GM12878 (cell line): ENCODE results near the gene RPS28. TPM values are rescaled to one million over a fixed set of nuclear protein-coding genes. Genes with fewer than 3 reads are reported as not detected.

Experiments used
- ATAC-seq: fragments of 200-7000 bp; cut with Tn5 transposase; 3 replicates; pipeline ENCODE4 v1.9.1; 2020; ENCODE audit warnings: mild to moderate bottlenecking, moderate library complexity
- BruUV-seq: library from RNA; stranded (reverse); fragments of 400-500 nt; replicated peaks from 2 replicates; lab custom pipeline; 2021; lab: Mats Ljungman, UMichigan
- CTCF ChIA-PET: fragments of 300-600 bp; sonication (Branson Sonifier 250); formaldehyde crosslinking; extraction: SDS; loops from one replicate; lab custom pipeline; 2021; ENCODE audit warnings: inconsistent platforms; lab: Yijun Ruan, JAX
- POLR2A ChIA-PET: fragments of 350-600 bp; formaldehyde crosslinking; extraction: SDS; loops from one replicate; lab custom pipeline; 2021; ENCODE audit warnings: inconsistent platforms; lab: Charles Lee
- RAD21 ChIA-PET: fragments of 300-600 bp; sonication (Branson Sonifier 250); formaldehyde crosslinking; loops from one replicate; lab custom pipeline; 2023; ENCODE audit warnings: antibody characterized with exemption; ENCODE audit not compliant: unreplicated experiment; lab: Charles Lee
- SMC1A ChIA-PET: fragments of 300-600 bp; sonication (Branson Sonifier 250); formaldehyde crosslinking; loops from one replicate; lab custom pipeline; 2023; ENCODE audit not compliant: unreplicated experiment, uncharacterized antibody; lab: Charles Lee
- DNase-seq: peaks from one replicate; pipeline ENCODE4 v3.0.0-alpha.2; 2011; ENCODE audit warnings: low read depth, low spot score
- FAIRE-seq: peaks from 3 replicates; lab custom pipeline; 2011; peaks lifted over from hg19 to GRCh38; lab: Jason Lieb, UNC
- H2AFZ ChIP-seq: 2 replicates; pipeline ENCODE4 v1.6.0; 2011; ENCODE audit warnings: low read depth, low read length, control low read depth; ENCODE audit not compliant: control insufficient read depth
- H3K27ac ChIP-seq: 2 replicates; pipeline ENCODE4 v1.5.1; 2011; ENCODE audit warnings: control low read depth; ENCODE audit not compliant: control insufficient read depth, insufficient read depth
- H3K27me3 ChIP-seq, 2 experiments: replicated peaks in 1 of 2; 2 replicates each; pipeline versions ENCODE4 v1.6.0 to v1.6.1; 2011; ENCODE audit warnings: low read length in 1 of 2; ENCODE audit not compliant: control insufficient read depth in 2 of 2, insufficient read depth in 2 of 2
- H3K36me3 ChIP-seq, 2 experiments: 2 replicates each; pipeline ENCODE4 v1.5.1; 2011; ENCODE audit warnings: low read length in 1 of 2; ENCODE audit not compliant: control insufficient read depth in 2 of 2, insufficient read depth in 2 of 2
- H3K4me1 ChIP-seq: 2 replicates; pipeline ENCODE4 v1.6.1; 2011; ENCODE audit warnings: mild to moderate bottlenecking, low read length, moderate library complexity, mixed read lengths; ENCODE audit not compliant: control insufficient read depth, insufficient read depth
- H3K4me2 ChIP-seq: 2 replicates; pipeline ENCODE4 v1.6.0; 2011; ENCODE audit warnings: control low read depth; ENCODE audit not compliant: control insufficient read depth, insufficient read depth
- H3K4me3 ChIP-seq: fragments of 200-600 bp; sonication (generic); 2 replicates; pipeline ENCODE4 v1.5.1; 2016
- H3K79me2 ChIP-seq: 2 replicates; pipeline ENCODE4 v1.6.0; 2011; ENCODE audit warnings: low read length; ENCODE audit not compliant: control insufficient read depth, insufficient read depth
- H3K9ac ChIP-seq: 2 replicates; pipeline ENCODE4 v1.8.0; 2011; ENCODE audit warnings: low read length, control low read depth, mixed read lengths; ENCODE audit not compliant: control insufficient read depth, insufficient read depth
- H3K9me3 ChIP-seq: replicated peaks from 3 replicates; pipeline ENCODE4 v1.5.1; 2011; ENCODE audit warnings: mild to moderate bottlenecking, low read length; ENCODE audit not compliant: control insufficient read depth, insufficient read depth
- H4K20me1 ChIP-seq: 2 replicates; pipeline ENCODE4 v1.6.0; 2011; ENCODE audit not compliant: control insufficient read depth, insufficient read depth
- CBX5 ChIP-seq: sonication (generic); IDR thresholded peaks from 2 replicates; pipeline ENCODE4 v1.6.1; 2016; ENCODE audit warnings: low read depth, moderate library complexity, mild to moderate bottlenecking, inconsistent platforms
- HDGF ChIP-seq: fragments of 450-650 bp; IDR thresholded peaks from 2 replicates; pipeline ENCODE4 v1.6.1; 2016; ENCODE audit warnings: antibody characterized with exemption
- LARP7 ChIP-seq: fragments of 450-650 bp; IDR thresholded peaks from 2 replicates; pipeline ENCODE4 v1.6.1; 2017; ENCODE audit warnings: mild to moderate bottlenecking
- NFIC ChIP-seq: IDR thresholded peaks from 2 replicates; pipeline ENCODE4 v1.6.1; 2012; ENCODE audit warnings: low read depth, mild to moderate bottlenecking, inconsistent platforms, low read length, moderate library complexity
- NFYA ChIP-seq: IDR thresholded peaks from 2 replicates; pipeline ENCODE4 v1.6.1; 2011; ENCODE audit warnings: low read depth, mild to moderate bottlenecking, low read length, improper control_type of control experiment, borderline replicate concordance
- NFYB ChIP-seq: IDR thresholded peaks from 2 replicates; pipeline ENCODE4 v1.6.1; 2011; ENCODE audit warnings: low read depth, mild to moderate bottlenecking, low read length, improper control_type of control experiment, moderate library complexity; ENCODE audit not compliant: insufficient read depth
- PML ChIP-seq: IDR thresholded peaks from 2 replicates; pipeline ENCODE4 v1.6.1; 2012; ENCODE audit warnings: low read length, inconsistent platforms
- POLR2A ChIP-seq: IDR thresholded peaks from 2 replicates; pipeline ENCODE4 v1.6.1; 2011; ENCODE audit warnings: low read depth, mild to moderate bottlenecking, low read length
- POLR2AphosphoS2 ChIP-seq: IDR thresholded peaks from 2 replicates; pipeline ENCODE4 v1.6.1; 2011; ENCODE audit warnings: low read depth, mild to moderate bottlenecking, low read length, improper control_type of control experiment, moderate library complexity
- REST ChIP-seq: IDR thresholded peaks from 2 replicates; pipeline ENCODE4 v1.6.1; 2012; ENCODE audit warnings: mild to moderate bottlenecking, low read depth, low read length
- SP1 ChIP-seq: IDR thresholded peaks from one replicate; pipeline ENCODE4 v1.6.1; 2011; ENCODE audit warnings: low read depth, low read length
- SREBF1 ChIP-seq: IDR thresholded peaks from 2 replicates; pipeline ENCODE4 v1.6.1; 2012; ENCODE audit warnings: mild to moderate bottlenecking, low read length
- TARDBP ChIP-seq: IDR thresholded peaks from 2 replicates; pipeline ENCODE4 v1.6.1; 2016; ENCODE audit warnings: borderline replicate concordance
- WRNIP1 ChIP-seq: IDR thresholded peaks from 2 replicates; pipeline ENCODE4 v1.6.1; 2011; ENCODE audit warnings: low read depth, low read length, improper control_type of control experiment, borderline replicate concordance
- YBX1 ChIP-seq: fragments of 450-650 bp; IDR thresholded peaks from 2 replicates; pipeline ENCODE4 v1.6.1; 2016; ENCODE audit warnings: antibody characterized with exemption
- ZBED1 ChIP-seq: IDR thresholded peaks from 2 replicates; pipeline ENCODE4 v1.6.1; 2016; ENCODE audit warnings: borderline replicate concordance
- WGBS: methylation state at CpG from one replicate; pipeline ENCODE4 v1.1.6; 2016; ENCODE audit warnings: low lambda C conversion rate; ENCODE audit not compliant: insufficient replicate concordance, insufficient coverage; ENCODE audit errors: missing lambda C conversion rate; 5-methylcytosine and 5-hydroxymethylcytosine counted together
- in situ Hi-C: fragments of 300-500 bp; cut with MboI; formaldehyde crosslinking; loops from 9 replicates; pipeline ENCODE4 v1.14.3; 2018; ENCODE audit warnings: mixed read lengths
- intact Hi-C: fragments of 100-400 bp; cut with micrococcal nuclease; formaldehyde crosslinking; loops from one replicate; pipeline ENCODE4 v1.14.2; 2022; ENCODE audit not compliant: unreplicated experiment
- polyA plus RNA-seq, 11 experiments: library from polyadenylated mRNA; depleted of rRNA in 4 of 11; unstranded in 6 of 11; stranded (reverse) in 5 of 11; fragments of >200 nt; fragmentation: Nextera tagmentation in 4 of 11; fragmentation: Illumina TruSeq in 1 of 11; extraction: Ambion mirVana in 4 of 11; extraction: Trizol in 1 of 11; gene quantifications; 1 replicate in 1 of 11; 2 replicates in 10 of 11; pipeline versions ENCODE4 v1.2.1 to v1.2.3, GENCODE V29; 2011 to 2016; ENCODE audit warnings: inconsistent platforms in 2 of 11, missing spikeins in 2 of 11, low read depth in 1 of 11
- total RNA-seq, 4 experiments: library from RNA; depleted of rRNA in 3 of 4; stranded (reverse); fragments of >200 nt in 3 of 4; fragmentation: Illumina TruSeq in 1 of 4; extraction: Trizol in 1 of 4; gene quantifications; 2 replicates each; pipeline versions ENCODE4 v1.2.1 to v1.2.3, GENCODE V29; 2013 to 2021
- TF ChIP-seq, protein P1 (sequence below): IDR thresholded peaks from 2 replicates; pipeline ENCODE4 v1.6.1; 2011; ENCODE audit warnings: borderline replicate concordance, low read depth, mild to moderate bottlenecking, moderate library complexity, low read length; ENCODE audit not compliant: insufficient read depth, poor library complexity, severe bottlenecking
- TF ChIP-seq, protein P2 (sequence below), 3 experiments: IDR thresholded peaks in 2 of 3; conservative IDR thresholded peaks in 1 of 3; 2 replicates each; pipeline ENCODE4 v1.5.1; 2011; ENCODE audit warnings: low read depth in 3 of 3, low read length in 3 of 3, mild to moderate bottlenecking in 3 of 3, control low read depth in 2 of 3, moderate library complexity in 2 of 3, inconsistent platforms in 1 of 3, mixed read lengths in 1 of 3; ENCODE audit not compliant: control insufficient read depth in 2 of 3, insufficient read depth in 1 of 3; ENCODE audit errors: extremely low read depth in 1 of 3

The RPS28 gene
- total and polyA plus RNA-seq, 10 of the 15 experiments (the other 5 are each of a cell fraction or from before 2014, with no cell fraction given) = 422 to 3,905 (median 1,580) TPM

DNA sequence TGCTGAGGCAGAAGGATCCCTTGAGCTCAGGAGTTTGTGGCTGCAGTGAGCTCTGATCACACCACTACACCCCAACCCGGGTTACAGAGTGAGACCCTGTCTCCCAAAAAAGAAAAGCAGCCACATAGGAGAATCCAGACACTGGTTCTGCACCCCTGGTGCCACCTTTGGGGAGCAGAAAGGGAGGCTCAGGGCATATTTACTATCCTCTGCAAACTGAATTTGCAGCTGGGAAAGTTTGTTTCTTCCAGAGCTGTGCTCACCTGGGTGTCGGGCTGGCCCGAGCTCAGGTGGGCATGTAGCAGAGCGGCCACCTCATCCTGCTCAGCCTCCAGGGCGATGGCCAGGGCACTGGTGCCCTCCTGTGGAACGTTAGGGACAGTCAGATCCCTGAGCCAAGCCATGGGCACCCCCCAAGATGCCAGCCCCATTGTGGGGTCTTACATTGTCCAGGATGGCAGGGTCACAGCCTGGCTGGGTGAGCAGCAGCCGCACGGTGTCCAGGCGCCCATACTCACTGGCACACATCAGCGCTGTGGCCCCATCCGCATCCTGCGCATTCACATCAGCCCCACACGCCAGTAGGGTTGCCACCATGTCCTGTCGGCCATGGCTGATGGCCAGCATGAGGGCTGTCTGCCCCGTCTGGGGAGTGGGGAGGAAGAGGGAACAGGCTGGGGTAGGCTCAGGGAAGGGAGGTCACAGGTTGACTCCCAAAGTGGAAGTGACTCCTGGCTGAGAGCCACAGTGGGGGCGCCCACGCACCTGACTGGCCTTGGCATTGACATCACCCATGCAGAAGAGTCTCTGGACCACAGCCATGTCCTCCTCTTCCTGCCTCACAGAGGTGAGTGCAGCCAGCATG is 3.1 kb downstream of the RPS28 start:
- H3K4me2 ChIP-seq = peak overlapping the region; percentile 9; the same call in 1 of the 2 replicates
- no peaks in the 10 kb centered on the region for H3K9me3 ChIP-seq
- peaks cover 36% of the 10 kb centered on the region for H3K79me2 ChIP-seq
- H3K4me3 ChIP-seq = no peak overlapping the region
- ChIA-PET SMC1A (no interaction called here), RAD21 (no interaction called here), CTCF (interaction anchor here (0.7 kb wide), 1 partner anchor 20 kb away, joined by 3 read pairs; no protein-coding TSS in a partner anchor), POLR2A (interaction anchor here (0.6 kb wide), 2 partner anchors 38 to 368 kb away, joined by 4 to 5 read pairs; no protein-coding TSS in a partner anchor)
- DNase-seq (no peak), FAIRE-seq (no peak), ATAC-seq (peak; percentile 9)
- H2AFZ ChIP-seq = no peak overlapping the region
- no peaks in the 10 kb centered on the region for H4K20me1 ChIP-seq
- H3K27me3 ChIP-seq = no peaks in the 10 kb centered on the region
- intact Hi-C loops (loop anchor here (5.0 kb wide), 1 partner anchor 57 kb away; no protein-coding TSS in a partner anchor), in situ Hi-C loops (no loop called here)
- WGBS = 57% methylated on average over 13 of the region's 17 CpGs
- no TSS peak for BruUV-seq
- H3K27ac ChIP-seq = no peak overlapping the region
- H3K36me3 ChIP-seq = peaks cover 5 to 10% of the 10 kb centered on the region in 2 experiments
- no peak overlapping the region for H3K9ac ChIP-seq
- peaks cover 21% of the 10 kb centered on the region for H3K4me1 ChIP-seq
- TF ChIP-seq NFIC = no peak
- TF ChIP-seq, protein P1, sequence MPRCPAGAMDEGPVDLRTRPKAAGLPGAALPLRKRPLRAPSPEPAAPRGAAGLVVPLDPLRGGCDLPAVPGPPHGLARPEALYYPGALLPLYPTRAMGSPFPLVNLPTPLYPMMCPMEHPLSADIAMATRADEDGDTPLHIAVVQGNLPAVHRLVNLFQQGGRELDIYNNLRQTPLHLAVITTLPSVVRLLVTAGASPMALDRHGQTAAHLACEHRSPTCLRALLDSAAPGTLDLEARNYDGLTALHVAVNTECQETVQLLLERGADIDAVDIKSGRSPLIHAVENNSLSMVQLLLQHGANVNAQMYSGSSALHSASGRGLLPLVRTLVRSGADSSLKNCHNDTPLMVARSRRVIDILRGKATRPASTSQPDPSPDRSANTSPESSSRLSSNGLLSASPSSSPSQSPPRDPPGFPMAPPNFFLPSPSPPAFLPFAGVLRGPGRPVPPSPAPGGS = peak; percentile 29
- no peak for TF ChIP-seq CBX5
- peak; percentile 74; the same call in 1 of the 2 replicates for TF ChIP-seq POLR2AphosphoS2
- no peak for TF ChIP-seq NFYA
- no peak for TF ChIP-seq NFYB
- TF ChIP-seq SP1 = no peak
- TF ChIP-seq REST = no peak
- no peak; the same call in none of the 2 replicates for TF ChIP-seq ZBED1
- no peak for TF ChIP-seq TARDBP
- no peak for TF ChIP-seq HDGF
- 0 out of 2 replicates have a peak, but pooled peaks have one; percentile 19 for TF ChIP-seq PML
- TF ChIP-seq SREBF1 = no peak
- no peak for TF ChIP-seq WRNIP1
- TF ChIP-seq YBX1 = no peak
- TF ChIP-seq POLR2A = peak; percentile 87
- TF ChIP-seq, protein P2, sequence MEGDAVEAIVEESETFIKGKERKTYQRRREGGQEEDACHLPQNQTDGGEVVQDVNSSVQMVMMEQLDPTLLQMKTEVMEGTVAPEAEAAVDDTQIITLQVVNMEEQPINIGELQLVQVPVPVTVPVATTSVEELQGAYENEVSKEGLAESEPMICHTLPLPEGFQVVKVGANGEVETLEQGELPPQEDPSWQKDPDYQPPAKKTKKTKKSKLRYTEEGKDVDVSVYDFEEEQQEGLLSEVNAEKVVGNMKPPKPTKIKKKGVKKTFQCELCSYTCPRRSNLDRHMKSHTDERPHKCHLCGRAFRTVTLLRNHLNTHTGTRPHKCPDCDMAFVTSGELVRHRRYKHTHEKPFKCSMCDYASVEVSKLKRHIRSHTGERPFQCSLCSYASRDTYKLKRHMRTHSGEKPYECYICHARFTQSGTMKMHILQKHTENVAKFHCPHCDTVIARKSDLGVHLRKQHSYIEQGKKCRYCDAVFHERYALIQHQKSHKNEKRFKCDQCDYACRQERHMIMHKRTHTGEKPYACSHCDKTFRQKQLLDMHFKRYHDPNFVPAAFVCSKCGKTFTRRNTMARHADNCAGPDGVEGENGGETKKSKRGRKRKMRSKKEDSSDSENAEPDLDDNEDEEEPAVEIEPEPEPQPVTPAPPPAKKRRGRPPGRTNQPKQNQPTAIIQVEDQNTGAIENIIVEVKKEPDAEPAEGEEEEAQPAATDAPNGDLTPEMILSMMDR (IDR thresholded peaks at IDR 0.05 in 2 of 3, conservative IDR thresholded peaks at IDR 0.05 in 1 of 3; ENCODE audit: control insufficient read depth in 2 of 3, extremely low read depth in 1 of 3, insufficient read depth in 1 of 3, low read depth in 3 of 3, low read length in 3 of 3) = peak in 1 of 3 experiments; percentile 16; a peak in 1 of 6 replicates
- TF ChIP-seq LARP7 = no peak
